RWPE2 (cell line): Measurements from ENCODE around the gene ABHD2.

ENCODE experiments used
- ATAC-seq: fragments of 200-7000 bp; cut with Tn5 transposase; 3 replicates; pipeline ENCODE4 v1.9.1; 2021; ENCODE audit warnings: low read depth
- DNase-seq: peaks from one replicate; pipeline ENCODE4 v3.0.0-alpha.2; 2020; ENCODE audit warnings: low spot score
- H3K27ac ChIP-seq: fragments of 450-650 bp; 2 replicates; pipeline ENCODE4 v1.5.1; 2017; ENCODE audit warnings: mild to moderate bottlenecking; ENCODE audit not compliant: poor library complexity, severe bottlenecking
- H3K27me3 ChIP-seq: fragments of 250-450 bp; sonication (Bioruptor Pico); 2 replicates; pipeline ENCODE4 v1.5.1; 2021; ENCODE audit warnings: mild to moderate bottlenecking, moderate library complexity; ENCODE audit not compliant: insufficient read depth, poor library complexity, severe bottlenecking
- H3K36me3 ChIP-seq: fragments of 250-450 bp; sonication (Bioruptor Pico); 2 replicates; pipeline ENCODE4 v1.5.1; 2020; ENCODE audit warnings: low read depth, mild to moderate bottlenecking, moderate library complexity
- H3K4me1 ChIP-seq: fragments of 250-450 bp; sonication (Bioruptor Pico); 2 replicates; pipeline ENCODE4 v1.5.1; 2021; ENCODE audit warnings: mild to moderate bottlenecking, moderate library complexity; ENCODE audit not compliant: insufficient read depth, poor library complexity, severe bottlenecking
- H3K4me3 ChIP-seq: fragments of 250-450 bp; sonication (Bioruptor Pico); 2 replicates; pipeline ENCODE4 v1.5.1; 2021; ENCODE audit warnings: mild to moderate bottlenecking, moderate library complexity; ENCODE audit not compliant: severe bottlenecking
- H3K9me3 ChIP-seq: fragments of 250-450 bp; sonication (Bioruptor Pico); 2 replicates; pipeline ENCODE4 v1.5.1; 2021; ENCODE audit warnings: mild to moderate bottlenecking, moderate library complexity; ENCODE audit not compliant: severe bottlenecking
- CTCF ChIP-seq: fragments of 450-650 bp; IDR thresholded peaks from one replicate; pipeline ENCODE4 v1.5.1; 2017; ENCODE audit warnings: mild to moderate bottlenecking, moderate library complexity; ENCODE audit not compliant: poor library complexity, severe bottlenecking

ABHD2 gene

GRCh38 chr15:89127054-89127702 lies 38.9 kb downstream of the ABHD2 start:
- ATAC-seq (peak; percentile 70), DNase-seq (peak; percentile 57)
- Histone ChIP-seq H3K4me3 (no peak overlapping the region), H3K9me3 (no peaks in the 10 kb centered on the region), H3K27me3 (no peaks in the 10 kb centered on the region), H3K36me3 (peaks cover 53% of the 10 kb centered on the region), H3K4me1 (peaks cover 30% of the 10 kb centered on the region), H3K27ac (peak overlapping the region; percentile 4)
- peak; percentile 13 for TF ChIP-seq CTCF

GRCh38 chr15:89128320-89129122 lies 40.3 kb downstream of the ABHD2 start:
- no peak for TF ChIP-seq CTCF

GRCh38 chr15:89129123-89129815 lies 41.0 kb downstream of the ABHD2 start:
- no peaks in the 10 kb centered on the region for H3K9me3 ChIP-seq
- peak; percentile 44 for DNase-seq
- H3K36me3 ChIP-seq, result peaks cover 40% of the 10 kb centered on the region
- H3K27ac ChIP-seq, result no peak overlapping the region
- H3K4me1 ChIP-seq, result peaks cover 10% of the 10 kb centered on the region
- H3K4me3 ChIP-seq, result no peak overlapping the region
- TF ChIP-seq CTCF, result peak; percentile 97
- ATAC-seq, result 0 out of 3 replicates have a peak, but pooled peaks have one; percentile 14
- H3K27me3 ChIP-seq, result no peaks in the 10 kb centered on the region

More at GRCh38 chr15:89128320-89129122, 40.3 kb downstream of the ABHD2 start:
- H3K36me3 ChIP-seq, result peaks cover 46% of the 10 kb centered on the region
- peak; percentile 12 for DNase-seq
- peaks cover 17% of the 10 kb centered on the region for H3K4me1 ChIP-seq
- H3K9me3 ChIP-seq, result no peaks in the 10 kb centered on the region
- no peak overlapping the region for H3K4me3 ChIP-seq
- no peaks in the 10 kb centered on the region for H3K27me3 ChIP-seq
- no peak overlapping the region for H3K27ac ChIP-seq
- no peak for ATAC-seq

GRCh38 chr15:89129816-89130134 lies 41.5 kb downstream of the ABHD2 start:
- Histone ChIP-seq H3K9me3 (no peaks in the 10 kb centered on the region), H3K27me3 (no peaks in the 10 kb centered on the region), H3K36me3 (peaks cover 39% of the 10 kb centered on the region), H3K4me1 (peaks cover 10% of the 10 kb centered on the region), H3K27ac (no peak overlapping the region), H3K4me3 (no peak overlapping the region)
- ATAC-seq, result no peak
- TF ChIP-seq CTCF, result peak; percentile 70
- no peak for DNase-seq
